ENCODE measurements around the gene CAPN15. TPM values are rescaled to one million over a fixed set of nuclear protein-coding genes. Genes with fewer than 3 reads are reported as not detected.

CAPN15 gene
- total and polyA plus RNA-seq, 9 of the 15 experiments (the other 6 are each of a cell fraction or from before 2014, with no cell fraction given) = 0.62 to 111 (median 14.2) TPM

GRCh38 chr16:567373-568256 is 40.1 kb downstream of the CAPN15 start (continued):
- TF ChIP-seq ZNF431 (CRISPR knock-in tag; IDR thresholded peaks at IDR 0.05) = no peak
- TF ChIP-seq TEAD1 (CRISPR knock-in tag; IDR thresholded peaks at IDR 0.05) = no peak

- no TSS peak for BruUV-seq (replicated peaks)
- H2AFZ ChIP-seq (ENCODE audit: low read depth, low read length) = no peak overlapping the region
- CTCF ChIA-PET (ENCODE audit: low intra/inter-chr PET ratio) = no interaction called here
- H3K4me1 ChIP-seq (replicated peaks in 1 of 2; ENCODE audit: control insufficient read depth in 2 of 2, insufficient read depth in 2 of 2, low read length in 2 of 2) = peaks cover 40 to 92% of the 10 kb centered on the region in 2 experiments
- no peaks in the 10 kb centered on the region for H3K36me3 ChIP-seq (ENCODE audit: control insufficient read depth, insufficient read depth, low read length)
- H3K27me3 ChIP-seq (ENCODE audit: control insufficient read depth in 2 of 2, insufficient read depth in 2 of 2, low read length in 2 of 2) = no peaks in the 10 kb centered on the region
- peaks cover 46% of the 10 kb centered on the region for H3K79me2 ChIP-seq (ENCODE audit: control insufficient read depth, insufficient read depth, low read length)
- intact Hi-C loops (cut with micrococcal nuclease) = loop anchor here (5.0 kb wide), 1 partner anchor 41 kb away; the partner anchor contains the start of gene CAPN15
- DNase-seq (ENCODE audit: extremely low read depth in 1 of 4, low spot score in 3 of 4) = peak; percentile 74 to 81 (median 78)
- in situ Hi-C loops (cut with MboI) = no loop called here
- H3K27ac ChIP-seq (ENCODE audit: extremely low read depth, low read depth, low read length) = peak overlapping the region; percentile 81
- WGBS (ENCODE audit: insufficient coverage, low coverage, missing lambda C conversion rate) = 12% methylated on average over 8 of the region's 11 CpGs
- POLR2A ChIA-PET = interaction anchor here (0.6 to 1.3 kb wide), 2 partner anchors 20 to 1110 kb away, joined by 3 to 5 read pairs; no protein-coding TSS in a partner anchor
- peak overlapping the region; percentile 90 for H3K4me2 ChIP-seq (ENCODE audit: insufficient read depth, low read length)
- peak; percentile 57 for ATAC-seq
- H4K20me1 ChIP-seq (replicated peaks; ENCODE audit: control insufficient read depth, insufficient read depth, low read length) = no peaks in the 10 kb centered on the region; the same call in 1 of the 2 replicates
- FAIRE-seq = peak; percentile 60
- H3K9me1 ChIP-seq (ENCODE audit: control insufficient read depth, insufficient read depth, low read length) = no peaks in the 10 kb centered on the region
- no peaks in the 10 kb centered on the region for H3K9me3 ChIP-seq (replicated peaks; ENCODE audit: control insufficient read depth, insufficient read depth, low read depth, low read length)
- H3K9ac ChIP-seq (ENCODE audit: insufficient read depth in 1 of 2, low read depth in 2 of 2, low read length in 2 of 2) = peak overlapping the region; percentile 74 to 88
- H3K4me3 ChIP-seq = peak overlapping the region; percentile 99
- 0 out of 4 replicates have a peak, but pooled peaks of 1 of the 2 experiments have one; percentile 15 for TF ChIP-seq TEAD1 (CRISPR knock-in tag; IDR thresholded peaks at IDR 0.05)
- 0 out of 2 replicates have a peak, but pooled peaks have one; percentile 9 for TF ChIP-seq KLF16 (IDR thresholded peaks at IDR 0.05)
- no peak for TF ChIP-seq NCOA1 (IDR thresholded peaks at IDR 0.05; ENCODE audit: low read depth)
- TF ChIP-seq MYNN (IDR thresholded peaks at IDR 0.05) = 0 out of 2 replicates have a peak, but pooled peaks have one; percentile 41
- TF ChIP-seq MYNN (CRISPR knock-in tag; IDR thresholded peaks at IDR 0.05) = no peak
- TF ChIP-seq ZNF512 (tag; IDR thresholded peaks at IDR 0.05) = no peak
- TF ChIP-seq CBFA2T3 (IDR thresholded peaks at IDR 0.05) = peak; percentile 71
- no peak for TF ChIP-seq KAT2B (IDR thresholded peaks at IDR 0.05; ENCODE audit: low read depth, low read length)
- TF ChIP-seq CLOCK (CRISPR knock-in tag; IDR thresholded peaks at IDR 0.05; ENCODE audit: borderline replicate concordance) = no peak
Measured at GRCh38 chr16:568401-569258, 41.1 kb downstream of the CAPN15 start.

Data from K562 (cell line).